Left lobe of liver (tissue), 2 donors: ENCODE measurements around the gene ACKR3. TPM values are rescaled to one million over a fixed set of nuclear protein-coding genes. Genes with fewer than 3 reads are reported as not detected.

Experiments used
- ATAC-seq: fragments of 200-7000 bp; cut with Tn5 transposase; one replicate; pipeline ENCODE4 v1.9.1; 2020; ENCODE audit warnings: mild to moderate bottlenecking, moderate library complexity
- DNase-seq: peaks from one replicate; pipeline ENCODE4 v3.0.0-alpha.2; 2020; ENCODE audit warnings: low spot score
- total RNA-seq: library from RNA; stranded (reverse); gene quantifications from one replicate; pipeline ENCODE4 v1.2.1, GENCODE V29; 2021
- donor health status: DM: no; HTN: no; CAD: no; lungs with moderate emphysema.
- donor health status: DM: no; HTN: yes; CAD: no.

The ACKR3 gene
- total RNA-seq, 1 donor from 2014 or later: 2.4 TPM

- no peak for DNase-seq
- no peak for ATAC-seq
Measured at GRCh38 chr2:236548179-236548921, 21.3 kb upstream of the ACKR3 start.

- DNase-seq (no peak), ATAC-seq (no peak)
Measured at GRCh38 chr2:236549165-236549564, 20.5 kb upstream of the ACKR3 start.

- no peak for ATAC-seq
- DNase-seq: no peak
Measured at GRCh38 chr2:236550290-236550689, 19.3 kb upstream of the ACKR3 start.

- ATAC-seq (no peak), DNase-seq (no peak)
Measured at GRCh38 chr2:236550701-236551465, 18.7 kb upstream of the ACKR3 start.

GRCh38 chr2:236551471-236552211 is 18.0 kb upstream of the ACKR3 start:
- DNase-seq: no peak

GRCh38 chr2:236552212-236552542 is 17.4 kb upstream of the ACKR3 start:
- DNase-seq (no peak), ATAC-seq (no peak)

More at GRCh38 chr2:236551471-236552211, 18.0 kb upstream of the ACKR3 start:
- peak; percentile 25 for ATAC-seq

GRCh38 chr2:236552581-236553363 is 16.9 kb upstream of the ACKR3 start:
- ATAC-seq: peak; percentile 47
- no peak for DNase-seq

- DNase-seq: no peak
- ATAC-seq: no peak
Measured at GRCh38 chr2:236553522-236553921, 16.1 kb upstream of the ACKR3 start.

GRCh38 chr2:236554629-236555282 is 14.9 kb upstream of the ACKR3 start:
- DNase-seq: no peak
- ATAC-seq: no peak

- ATAC-seq: no peak
- DNase-seq: no peak
Measured at GRCh38 chr2:236555481-236555880, 14.1 kb upstream of the ACKR3 start.

GRCh38 chr2:236557306-236558030 is 12.2 kb upstream of the ACKR3 start:
- ATAC-seq: no peak
- DNase-seq: no peak

GRCh38 chr2:236558036-236558435 is 11.6 kb upstream of the ACKR3 start:
- no peak for ATAC-seq
- no peak for DNase-seq

- ATAC-seq (no peak), DNase-seq (no peak)
Measured at GRCh38 chr2:236558993-236559978, 10.3 kb upstream of the ACKR3 start.

- DNase-seq (no peak), ATAC-seq (no peak)
Measured at GRCh38 chr2:236561874-236562273, 7.8 kb upstream of the ACKR3 start.

- ATAC-seq (peak; percentile 86), DNase-seq (no peak)
Measured at GRCh38 chr2:236562434-236562833, 7.2 kb upstream of the ACKR3 start.

- DNase-seq: no peak
- ATAC-seq: no peak
Measured at GRCh38 chr2:236563953-236564352, 5.7 kb upstream of the ACKR3 start.

GRCh38 chr2:236565212-236565611 is 4.4 kb upstream of the ACKR3 start:
- ATAC-seq: no peak
- no peak for DNase-seq

- DNase-seq (no peak), ATAC-seq (no peak)
Measured at GRCh38 chr2:236565879-236566402, 3.7 kb upstream of the ACKR3 start.
